ENCODE data around the gene TTBK1.

TTBK1 gene

DNA sequence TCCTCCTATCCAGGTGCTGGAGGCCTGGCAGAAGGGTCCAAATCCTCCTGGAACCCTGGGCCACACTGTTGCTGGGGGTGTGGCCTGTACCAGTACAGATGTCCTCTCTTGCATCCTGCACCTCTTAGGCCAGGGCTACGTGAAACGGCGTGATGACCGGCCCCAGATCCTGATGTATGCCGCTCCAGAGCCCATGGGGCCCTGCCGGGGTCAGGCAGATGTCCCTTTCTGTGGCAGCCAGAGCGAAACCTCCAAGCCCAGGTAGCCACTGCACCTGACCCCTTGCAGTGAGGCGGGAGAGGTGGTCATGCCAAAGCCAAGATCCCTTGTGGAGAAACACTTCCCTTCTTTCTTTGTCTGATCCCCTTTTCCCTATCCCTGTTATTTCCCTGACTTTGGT lies 28.2 kb upstream of the TTBK1 start:
- TF ChIP-seq JUND (IDR thresholded peaks at IDR 0.05; ENCODE audit: low read depth): no peak
- in situ Hi-C loops (cut with HindIII; ENCODE audit: low pct_unique_long_range_greater_than_20kb, low sequenced_read_pairs): no loop called here
- DNase-seq (ENCODE audit: low read depth in 1 of 2, low spot score in 1 of 2): no peak

GRCh38 chr6:43216200-43216599 lies 27.1 kb upstream of the TTBK1 start:
- no peak for TF ChIP-seq JUND (IDR thresholded peaks at IDR 0.05; ENCODE audit: low read depth)
- DNase-seq (ENCODE audit: low read depth in 1 of 2, low spot score in 1 of 2): no peak
- in situ Hi-C loops (cut with HindIII; ENCODE audit: low pct_unique_long_range_greater_than_20kb, low sequenced_read_pairs): no loop called here

DNA sequence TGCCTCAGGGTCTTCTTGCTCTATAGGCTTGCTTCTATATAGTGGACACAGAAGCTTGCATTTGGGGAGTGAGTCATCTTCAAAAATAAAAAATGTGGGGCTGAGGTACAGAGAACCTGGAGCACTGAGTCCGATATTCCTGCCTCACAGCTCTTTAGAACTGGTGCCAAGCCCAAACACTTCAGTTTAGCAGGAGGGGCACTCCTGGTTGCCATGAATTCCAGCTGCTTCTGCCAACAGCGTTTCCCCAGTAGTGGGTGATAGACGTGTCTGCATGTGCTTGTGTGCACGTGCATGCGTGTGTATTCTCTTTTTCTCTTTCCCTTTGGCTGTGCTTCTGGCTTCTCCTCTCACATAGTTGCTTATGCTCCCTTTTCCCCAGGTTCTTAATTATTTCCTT lies 25.9 kb upstream of the TTBK1 start:
- DNase-seq (ENCODE audit: low read depth in 1 of 2, low spot score in 1 of 2): no peak
- TF ChIP-seq JUND (IDR thresholded peaks at IDR 0.05; ENCODE audit: low read depth): no peak
- in situ Hi-C loops (cut with HindIII; ENCODE audit: low pct_unique_long_range_greater_than_20kb, low sequenced_read_pairs): no loop called here

- in situ Hi-C loops (cut with HindIII; ENCODE audit: low pct_unique_long_range_greater_than_20kb, low sequenced_read_pairs): no loop called here
- no peak for TF ChIP-seq JUND (IDR thresholded peaks at IDR 0.05; ENCODE audit: low read depth)
- DNase-seq (ENCODE audit: low read depth in 1 of 2, low spot score in 1 of 2): no peak
Observed at GRCh38 chr6:43219119-43219518, 24.2 kb upstream of the TTBK1 start.

DNA sequence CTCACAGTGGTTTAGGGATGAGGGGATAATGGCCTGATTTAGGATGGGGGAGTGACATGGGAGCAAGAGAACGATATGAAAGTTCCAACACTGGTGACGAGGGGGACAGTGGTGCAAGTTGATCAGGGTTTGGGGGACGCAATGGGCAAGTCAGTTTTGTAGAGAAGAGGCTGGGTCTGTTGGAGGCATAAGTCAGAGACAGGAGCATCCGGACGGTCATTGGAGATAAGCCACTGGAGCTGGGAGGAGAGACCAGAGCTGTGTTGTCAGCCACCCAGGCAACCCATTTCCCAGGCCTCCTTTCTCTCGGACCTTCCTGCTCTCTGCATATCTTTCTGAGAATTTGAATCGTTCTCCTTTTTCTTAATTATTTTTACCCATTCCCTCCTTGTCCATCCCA lies 23.5 kb upstream of the TTBK1 start:
- no peak for DNase-seq (ENCODE audit: low read depth in 1 of 2, low spot score in 1 of 2)
- TF ChIP-seq JUND (IDR thresholded peaks at IDR 0.05; ENCODE audit: low read depth): no peak
- in situ Hi-C loops (cut with HindIII; ENCODE audit: low pct_unique_long_range_greater_than_20kb, low sequenced_read_pairs): no loop called here

GRCh38 chr6:43220439-43220951 lies 22.8 kb upstream of the TTBK1 start:
- no peak for TF ChIP-seq JUND (IDR thresholded peaks at IDR 0.05; ENCODE audit: low read depth)
- in situ Hi-C loops (cut with HindIII; ENCODE audit: low pct_unique_long_range_greater_than_20kb, low sequenced_read_pairs): no loop called here
- DNase-seq (ENCODE audit: low read depth in 1 of 2, low spot score in 1 of 2): no peak

- TF ChIP-seq JUND (IDR thresholded peaks at IDR 0.05; ENCODE audit: low read depth): no peak
- DNase-seq (ENCODE audit: low read depth in 1 of 2, low spot score in 1 of 2): no peak
- in situ Hi-C loops (cut with HindIII; ENCODE audit: low pct_unique_long_range_greater_than_20kb, low sequenced_read_pairs): no loop called here
Observed at GRCh38 chr6:43221046-43221972, 22.0 kb upstream of the TTBK1 start.

GRCh38 chr6:43222418-43223059 lies 20.7 kb upstream of the TTBK1 start:
- in situ Hi-C loops (cut with HindIII; ENCODE audit: low pct_unique_long_range_greater_than_20kb, low sequenced_read_pairs): no loop called here
- DNase-seq (ENCODE audit: low read depth in 1 of 2, low spot score in 1 of 2): no peak
- TF ChIP-seq JUND (IDR thresholded peaks at IDR 0.05; ENCODE audit: low read depth): no peak

GRCh38 chr6:43223175-43223574 lies 20.1 kb upstream of the TTBK1 start:
- DNase-seq (ENCODE audit: low read depth in 1 of 2, low spot score in 1 of 2): no peak
- no peak for TF ChIP-seq JUND (IDR thresholded peaks at IDR 0.05; ENCODE audit: low read depth)
- in situ Hi-C loops (cut with HindIII; ENCODE audit: low pct_unique_long_range_greater_than_20kb, low sequenced_read_pairs): no loop called here

DNA sequence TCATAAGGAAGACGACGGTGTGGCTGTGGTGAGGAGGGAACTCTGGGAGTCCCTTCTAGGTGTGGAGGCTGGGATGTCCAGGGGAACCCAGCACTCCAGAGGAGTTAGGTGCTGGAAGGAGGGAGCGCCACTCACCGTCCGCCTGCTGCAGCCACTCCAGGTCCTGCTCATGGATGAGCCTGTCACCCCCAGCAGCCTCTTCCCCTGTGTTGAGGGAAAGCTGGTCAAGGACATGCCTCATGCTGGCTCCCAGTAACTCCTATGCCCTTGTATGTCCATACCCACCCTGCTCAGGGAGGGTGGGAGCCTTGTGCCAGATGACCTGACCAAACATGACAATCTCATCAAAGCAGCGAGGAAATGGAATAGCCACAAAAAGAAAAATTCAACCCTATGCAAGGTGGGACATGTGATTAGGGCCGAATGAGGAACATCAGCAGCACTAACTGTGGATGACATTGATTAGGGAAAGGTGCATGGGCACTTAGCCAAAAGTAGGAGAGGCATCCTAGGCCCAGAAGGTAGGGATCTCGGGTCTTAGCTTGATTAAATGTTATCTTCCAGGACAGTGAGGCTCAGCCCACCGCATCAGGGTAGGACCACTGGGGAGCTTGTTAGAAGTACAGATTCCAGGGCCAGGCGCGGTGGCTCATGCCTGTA lies 17.0 kb upstream of the TTBK1 start:
- no peak for TF ChIP-seq JUND (IDR thresholded peaks at IDR 0.05; ENCODE audit: low read depth)
- in situ Hi-C loops (cut with HindIII; ENCODE audit: low pct_unique_long_range_greater_than_20kb, low sequenced_read_pairs): no loop called here
- DNase-seq (ENCODE audit: low read depth in 1 of 2, low spot score in 1 of 2): no peak

DNA sequence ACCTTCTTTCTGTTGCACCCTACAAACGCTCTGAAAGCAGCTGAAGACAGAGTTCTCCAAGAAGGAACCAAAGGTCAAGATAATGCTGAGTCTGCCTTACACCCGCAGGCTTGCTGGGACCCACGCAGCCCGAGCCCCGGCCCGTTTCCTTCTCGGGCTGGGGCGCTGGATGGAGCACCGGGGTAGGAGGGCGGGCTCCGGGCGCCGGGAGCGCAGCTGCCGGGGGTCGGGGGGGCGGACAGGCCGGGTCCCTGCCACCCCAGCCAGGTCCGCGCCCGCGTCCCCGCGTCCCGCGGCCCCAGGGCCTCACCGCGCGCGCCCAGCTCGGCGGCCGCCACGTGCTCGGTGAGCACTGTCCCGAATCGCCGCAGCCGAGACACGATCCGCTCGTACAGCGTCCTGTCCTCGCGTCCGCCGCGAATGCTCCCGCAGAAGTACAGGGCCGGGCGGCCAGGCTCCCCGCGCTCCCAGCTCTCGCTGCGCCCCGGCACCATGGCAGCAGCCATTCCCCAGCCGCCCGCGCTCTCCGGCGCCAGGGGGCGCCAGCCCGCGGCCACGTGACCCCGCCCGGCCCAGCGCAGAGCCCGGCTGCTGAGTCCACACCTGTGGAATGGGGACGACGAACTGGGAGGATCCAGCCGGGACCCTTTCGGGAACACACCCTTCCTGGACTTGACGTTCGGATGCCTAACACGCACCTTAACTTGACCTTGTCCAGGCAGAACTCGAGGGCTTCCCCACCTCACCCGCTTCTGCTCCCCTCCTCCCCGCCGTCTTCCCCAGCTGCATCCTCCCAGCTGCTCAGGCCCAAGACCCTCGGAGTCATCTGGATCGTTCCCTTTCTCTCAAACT lies 14.1 kb upstream of the TTBK1 start, which contains the start of gene DNPH1:
DNPH1 (minus strand) TSS at position 531 of the 852 bp plus-strand sequence; CDS start at position 506, 25 bp downstream.
- DNase-seq (ENCODE audit: low read depth in 1 of 2, low spot score in 1 of 2): peak; percentile 75 to 81
- no peak for TF ChIP-seq JUND (IDR thresholded peaks at IDR 0.05; ENCODE audit: low read depth)
- in situ Hi-C loops (cut with HindIII; ENCODE audit: low pct_unique_long_range_greater_than_20kb, low sequenced_read_pairs): no loop called here
